NT2/D1 (cell line): ENCODE results near the gene UQCRQ.

Source experiments
- YY1 ChIP-seq: IDR thresholded peaks from 2 replicates; pipeline ENCODE4 v1.6.1; 2011; ENCODE audit not compliant: insufficient read length, insufficient read depth
- ZNF274 ChIP-seq: IDR thresholded peaks from 2 replicates; pipeline ENCODE4 v1.6.1; 2011; ENCODE audit warnings: mild to moderate bottlenecking, low read depth, low read length

DNA sequence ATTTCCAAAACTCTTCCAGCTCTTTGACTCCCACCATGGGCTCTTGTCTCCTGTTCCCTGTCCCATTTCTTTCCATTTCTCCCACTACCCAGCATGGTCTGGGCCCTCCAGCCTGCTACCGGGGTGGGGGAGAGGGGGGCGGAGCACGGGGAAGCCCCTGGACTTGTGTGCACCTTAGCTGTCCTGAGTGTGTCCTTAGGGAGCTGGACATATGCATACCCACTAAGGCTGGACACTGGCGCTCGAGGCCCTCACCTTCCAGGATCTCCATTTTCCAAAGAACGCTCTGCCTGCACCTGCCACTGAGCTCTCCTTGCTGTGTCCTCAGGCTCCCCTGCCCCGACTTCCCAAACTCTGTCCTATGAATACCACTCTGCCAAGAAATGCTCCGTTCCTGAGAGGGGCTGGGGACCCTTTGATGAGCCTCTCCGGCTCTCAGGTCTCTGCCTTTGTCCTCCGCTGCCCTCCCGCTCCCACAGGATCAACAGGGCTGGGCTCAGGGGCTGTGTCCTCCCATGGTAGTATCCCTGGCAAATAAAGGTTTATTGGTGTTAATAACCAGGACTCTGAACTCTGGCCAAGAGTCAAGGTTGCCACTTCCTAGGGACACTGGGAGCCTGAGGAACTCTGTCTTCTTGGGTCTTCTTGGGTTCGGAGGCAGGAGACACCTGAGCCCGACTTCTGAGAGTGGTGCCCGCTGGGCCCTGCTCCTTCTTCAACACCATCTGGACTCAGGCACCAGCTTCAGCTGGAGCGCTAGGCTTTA, 35.2 kb upstream of the UQCRQ start:
- TF ChIP-seq ZNF274 (no peak), YY1 (no peak)
